ENCODE results near the gene MTUS2.
"Not testable (repeated sequence)": the region's sequence is repeated elsewhere in the genome, so short reads cannot be mapped to it uniquely, and the experiment has no call there.

DNA sequence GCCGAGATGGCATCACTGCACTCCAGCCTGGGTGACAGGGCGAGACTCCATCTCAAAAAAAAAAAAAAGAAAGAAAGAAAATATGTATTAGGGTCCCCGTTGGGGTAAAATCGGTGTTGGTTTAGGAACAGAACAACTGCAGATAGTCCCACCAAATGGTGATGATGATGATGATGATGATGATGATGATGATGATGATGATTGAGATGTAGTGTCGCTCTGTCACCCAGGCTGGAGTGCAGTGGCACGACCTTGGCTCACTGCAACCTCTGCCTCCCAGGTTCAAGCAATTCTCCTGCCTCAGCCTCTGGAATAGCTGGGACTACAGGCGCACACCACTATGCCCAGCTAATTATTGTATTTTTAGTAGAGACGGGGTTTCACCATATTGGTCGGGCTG lies 570.5 kb downstream of the MTUS2 start:
- TF ChIP-seq, protein P1, sequence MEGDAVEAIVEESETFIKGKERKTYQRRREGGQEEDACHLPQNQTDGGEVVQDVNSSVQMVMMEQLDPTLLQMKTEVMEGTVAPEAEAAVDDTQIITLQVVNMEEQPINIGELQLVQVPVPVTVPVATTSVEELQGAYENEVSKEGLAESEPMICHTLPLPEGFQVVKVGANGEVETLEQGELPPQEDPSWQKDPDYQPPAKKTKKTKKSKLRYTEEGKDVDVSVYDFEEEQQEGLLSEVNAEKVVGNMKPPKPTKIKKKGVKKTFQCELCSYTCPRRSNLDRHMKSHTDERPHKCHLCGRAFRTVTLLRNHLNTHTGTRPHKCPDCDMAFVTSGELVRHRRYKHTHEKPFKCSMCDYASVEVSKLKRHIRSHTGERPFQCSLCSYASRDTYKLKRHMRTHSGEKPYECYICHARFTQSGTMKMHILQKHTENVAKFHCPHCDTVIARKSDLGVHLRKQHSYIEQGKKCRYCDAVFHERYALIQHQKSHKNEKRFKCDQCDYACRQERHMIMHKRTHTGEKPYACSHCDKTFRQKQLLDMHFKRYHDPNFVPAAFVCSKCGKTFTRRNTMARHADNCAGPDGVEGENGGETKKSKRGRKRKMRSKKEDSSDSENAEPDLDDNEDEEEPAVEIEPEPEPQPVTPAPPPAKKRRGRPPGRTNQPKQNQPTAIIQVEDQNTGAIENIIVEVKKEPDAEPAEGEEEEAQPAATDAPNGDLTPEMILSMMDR (IDR thresholded peaks at IDR 0.05; ENCODE audit: low read depth, low read length, missing input control) = not testable (repeated sequence)
- TF ChIP-seq TAF1 (conservative IDR thresholded peaks at IDR 0.05); SP1 (IDR thresholded peaks at IDR 0.05); HNF4G (IDR thresholded peaks at IDR 0.05): not testable (repeated sequence)
- TF ChIP-seq, protein P2, sequence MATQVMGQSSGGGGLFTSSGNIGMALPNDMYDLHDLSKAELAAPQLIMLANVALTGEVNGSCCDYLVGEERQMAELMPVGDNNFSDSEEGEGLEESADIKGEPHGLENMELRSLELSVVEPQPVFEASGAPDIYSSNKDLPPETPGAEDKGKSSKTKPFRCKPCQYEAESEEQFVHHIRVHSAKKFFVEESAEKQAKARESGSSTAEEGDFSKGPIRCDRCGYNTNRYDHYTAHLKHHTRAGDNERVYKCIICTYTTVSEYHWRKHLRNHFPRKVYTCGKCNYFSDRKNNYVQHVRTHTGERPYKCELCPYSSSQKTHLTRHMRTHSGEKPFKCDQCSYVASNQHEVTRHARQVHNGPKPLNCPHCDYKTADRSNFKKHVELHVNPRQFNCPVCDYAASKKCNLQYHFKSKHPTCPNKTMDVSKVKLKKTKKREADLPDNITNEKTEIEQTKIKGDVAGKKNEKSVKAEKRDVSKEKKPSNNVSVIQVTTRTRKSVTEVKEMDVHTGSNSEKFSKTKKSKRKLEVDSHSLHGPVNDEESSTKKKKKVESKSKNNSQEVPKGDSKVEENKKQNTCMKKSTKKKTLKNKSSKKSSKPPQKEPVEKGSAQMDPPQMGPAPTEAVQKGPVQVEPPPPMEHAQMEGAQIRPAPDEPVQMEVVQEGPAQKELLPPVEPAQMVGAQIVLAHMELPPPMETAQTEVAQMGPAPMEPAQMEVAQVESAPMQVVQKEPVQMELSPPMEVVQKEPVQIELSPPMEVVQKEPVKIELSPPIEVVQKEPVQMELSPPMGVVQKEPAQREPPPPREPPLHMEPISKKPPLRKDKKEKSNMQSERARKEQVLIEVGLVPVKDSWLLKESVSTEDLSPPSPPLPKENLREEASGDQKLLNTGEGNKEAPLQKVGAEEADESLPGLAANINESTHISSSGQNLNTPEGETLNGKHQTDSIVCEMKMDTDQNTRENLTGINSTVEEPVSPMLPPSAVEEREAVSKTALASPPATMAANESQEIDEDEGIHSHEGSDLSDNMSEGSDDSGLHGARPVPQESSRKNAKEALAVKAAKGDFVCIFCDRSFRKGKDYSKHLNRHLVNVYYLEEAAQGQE (IDR thresholded peaks at IDR 0.05) = not testable (repeated sequence)
- TF ChIP-seq, protein P3, sequence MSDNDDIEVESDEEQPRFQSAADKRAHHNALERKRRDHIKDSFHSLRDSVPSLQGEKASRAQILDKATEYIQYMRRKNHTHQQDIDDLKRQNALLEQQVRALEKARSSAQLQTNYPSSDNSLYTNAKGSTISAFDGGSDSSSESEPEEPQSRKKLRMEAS (IDR thresholded peaks at IDR 0.05) = not testable (repeated sequence)
- TF ChIP-seq, protein P4, sequence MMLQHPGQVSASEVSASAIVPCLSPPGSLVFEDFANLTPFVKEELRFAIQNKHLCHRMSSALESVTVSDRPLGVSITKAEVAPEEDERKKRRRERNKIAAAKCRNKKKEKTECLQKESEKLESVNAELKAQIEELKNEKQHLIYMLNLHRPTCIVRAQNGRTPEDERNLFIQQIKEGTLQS (IDR thresholded peaks at IDR 0.05) = not testable (repeated sequence)
